B cell (primary cell): ENCODE results near the gene A1CF. TPM values are rescaled to one million over a fixed set of nuclear protein-coding genes. Genes with fewer than 3 reads are reported as not detected.

ENCODE experiments used
- ATAC-seq: fragments of 200-7000 bp; cut with Tn5 transposase; one replicate; pipeline ENCODE4 v1.10.0; 2021; ENCODE audit warnings: low read depth, mild to moderate bottlenecking, moderate number of reproducible peaks, moderate library complexity
- CTCF ChIA-PET: fragments of 350-600 bp; sonication (Branson Sonifier 250); formaldehyde crosslinking; loops from one replicate; lab custom pipeline; 2021; ENCODE audit warnings: antibody characterized with exemption, inconsistent platforms; lab: Charles Lee
- POLR2A ChIA-PET: fragments of 350-600 bp; sonication (Branson Sonifier 250); formaldehyde crosslinking; loops from one replicate; lab custom pipeline; 2021; ENCODE audit warnings: antibody characterized with exemption; lab: Charles Lee
- DNase-seq: peaks from one replicate; pipeline ENCODE4 v3.0.0; 2013
- H2AFZ ChIP-seq: 2 replicates; pipeline ENCODE4 v1.6.1; 2012; ENCODE audit warnings: mild to moderate bottlenecking, low read depth, low read length; ENCODE audit not compliant: insufficient read depth, poor library complexity, severe bottlenecking
- H3K27ac ChIP-seq, 2 donors: 1 replicate in 1 of 2; 2 replicates in 1 of 2; pipeline ENCODE4 v1.5.1; 2012 to 2013; ENCODE audit warnings: low read length in 2 of 2, mild to moderate bottlenecking in 2 of 2, moderate library complexity in 1 of 2
- H3K27me3 ChIP-seq, 4 experiments: fragments of 200-600 bp in 1 of 4; sonication (generic) in 1 of 4; replicated peaks in 1 of 4; 1 replicate in 2 of 4; 2 replicates in 2 of 4; pipeline versions ENCODE4 v1.6.1 to v1.7.0; 2013 to 2016; ENCODE audit warnings: low read length in 3 of 4, mild to moderate bottlenecking in 2 of 4, mixed read lengths in 1 of 4, moderate library complexity in 1 of 4; ENCODE audit not compliant: insufficient read depth in 4 of 4, control insufficient read depth in 3 of 4; ENCODE audit errors: control extremely low read depth in 1 of 4
- H3K36me3 ChIP-seq, 2 experiments: replicated peaks in 1 of 2; 1 replicate in 1 of 2; 2 replicates in 1 of 2; pipeline versions ENCODE4 v1.6.1 to v1.7.1; 2013; ENCODE audit warnings: low read length in 1 of 2; ENCODE audit not compliant: insufficient read depth in 2 of 2, control insufficient read depth in 1 of 2; ENCODE audit errors: control extremely low read depth in 1 of 2, extremely low read depth in 1 of 2
- H3K4me1 ChIP-seq, 2 donors: fragments of 200-600 bp in 1 of 2; sonication (generic) in 1 of 2; 1 replicate in 1 of 2; 2 replicates in 1 of 2; pipeline versions ENCODE4 v1.5.1 to v1.6.1; 2013 to 2017; ENCODE audit warnings: low read length in 2 of 2; ENCODE audit not compliant: control insufficient read depth in 2 of 2, insufficient read depth in 2 of 2
- H3K4me2 ChIP-seq: replicated peaks from 2 replicates; pipeline ENCODE3; 2012; ENCODE audit warnings: mild to moderate bottlenecking, low read depth, low read length; ENCODE audit not compliant: poor library complexity, severe bottlenecking
- H3K4me3 ChIP-seq, 5 experiments: fragments of 200-600 bp in 1 of 5; sonication (generic) in 1 of 5; 1 replicate in 3 of 5; 2 replicates in 2 of 5; pipeline versions ENCODE4 v1.5.1 to v1.7.0; 2011 to 2016; ENCODE audit warnings: low read length in 4 of 5, mild to moderate bottlenecking in 4 of 5, low read depth in 2 of 5, control low read depth in 1 of 5, moderate library complexity in 1 of 5; ENCODE audit not compliant: insufficient read depth in 1 of 5; ENCODE audit errors: control extremely low read depth in 1 of 5, extremely low read depth in 1 of 5
- H3K79me2 ChIP-seq: fragments of 200-600 bp; sonication (generic); one replicate; pipeline ENCODE4 v1.6.0; 2016; ENCODE audit warnings: low read length; ENCODE audit not compliant: control insufficient read depth, insufficient read depth
- H3K9ac ChIP-seq: fragments of 200-600 bp; sonication (generic); 2 replicates; pipeline ENCODE4 v1.6.1; 2017; ENCODE audit warnings: mild to moderate bottlenecking, low read length, moderate library complexity
- H3K9me3 ChIP-seq, 3 donors: one replicate each; pipeline versions ENCODE4 v1.6.1 to v1.7.1; 2013; ENCODE audit warnings: low read length in 2 of 3; ENCODE audit not compliant: control insufficient read depth in 2 of 3, insufficient read depth in 1 of 3; ENCODE audit errors: control extremely low read depth in 1 of 3
- H4K20me1 ChIP-seq: 2 replicates; pipeline ENCODE4 v1.6.0; 2012; ENCODE audit warnings: mild to moderate bottlenecking, low read length; ENCODE audit not compliant: insufficient read depth, control insufficient read depth, poor library complexity, severe bottlenecking
- H3K27ac Mint-ChIP-seq: one replicate; pipeline ENCODE4 v1.8.0; 2021; ENCODE audit warnings: mixed read lengths
- H3K27me3 Mint-ChIP-seq: one replicate; pipeline ENCODE4 v1.8.0; 2021; ENCODE audit warnings: mixed read lengths
- H3K4me1 Mint-ChIP-seq: one replicate; pipeline ENCODE4 v1.8.0; 2021; ENCODE audit warnings: mixed read lengths
- H3K4me3 Mint-ChIP-seq: one replicate; pipeline ENCODE4 v1.8.0; 2021; ENCODE audit warnings: mixed read lengths
- H3K9me3 Mint-ChIP-seq: one replicate; pipeline ENCODE4 v1.8.0; 2022; ENCODE audit warnings: mixed read lengths; ENCODE audit not compliant: insufficient read depth
- CTCF ChIP-seq: fragments of 200-600 bp; IDR thresholded peaks from one replicate; pipeline ENCODE4 v1.8.0; 2022; ENCODE audit warnings: antibody characterized with exemption, mild to moderate bottlenecking
- EZH2 ChIP-seq: IDR thresholded peaks from 2 replicates; pipeline ENCODE4 v1.6.1; 2012; ENCODE audit warnings: borderline replicate concordance, low read depth, mild to moderate bottlenecking, moderate library complexity, low read length; ENCODE audit not compliant: insufficient read depth, poor library complexity, severe bottlenecking
- WGBS: methylation state at CpG from one replicate; pipeline ENCODE4 v1.1.5; 2013; ENCODE audit warnings: missing lambda C conversion rate; ENCODE audit not compliant: insufficient coverage; 5-methylcytosine and 5-hydroxymethylcytosine counted together
- intact Hi-C: fragments of 100-400 bp; cut with micrococcal nuclease; formaldehyde crosslinking; loops from one replicate; pipeline ENCODE4 v1.10.0; 2022
- polyA minus RNA-seq: library from RNA; depleted of rRNA, polyadenylated mRNA; stranded (reverse); fragments of >200 nt; gene quantifications from 2 replicates; pipeline ENCODE4 v1.2.3, GENCODE V29; 2012
- polyA plus RNA-seq: library from polyadenylated mRNA; depleted of rRNA; stranded (reverse); fragments of >200 nt; gene quantifications from 2 replicates; pipeline ENCODE4 v1.2.3, GENCODE V29; 2012
- total RNA-seq, 2 donors: library from RNA; stranded (reverse); fragments of 120-200 nt in 1 of 2; gene quantifications; 1 replicate in 1 of 2; 2 replicates in 1 of 2; pipeline versions ENCODE4 v1.2.3 to v1.2.4, GENCODE V29; 2013 to 2022

Gene A1CF
- not detected in 2 replicates for total RNA-seq
- not detected for total RNA-seq (2013)
- polyA plus RNA-seq = not detected in 2 replicates
- polyA minus RNA-seq = not detected in 2 replicates

DNA sequence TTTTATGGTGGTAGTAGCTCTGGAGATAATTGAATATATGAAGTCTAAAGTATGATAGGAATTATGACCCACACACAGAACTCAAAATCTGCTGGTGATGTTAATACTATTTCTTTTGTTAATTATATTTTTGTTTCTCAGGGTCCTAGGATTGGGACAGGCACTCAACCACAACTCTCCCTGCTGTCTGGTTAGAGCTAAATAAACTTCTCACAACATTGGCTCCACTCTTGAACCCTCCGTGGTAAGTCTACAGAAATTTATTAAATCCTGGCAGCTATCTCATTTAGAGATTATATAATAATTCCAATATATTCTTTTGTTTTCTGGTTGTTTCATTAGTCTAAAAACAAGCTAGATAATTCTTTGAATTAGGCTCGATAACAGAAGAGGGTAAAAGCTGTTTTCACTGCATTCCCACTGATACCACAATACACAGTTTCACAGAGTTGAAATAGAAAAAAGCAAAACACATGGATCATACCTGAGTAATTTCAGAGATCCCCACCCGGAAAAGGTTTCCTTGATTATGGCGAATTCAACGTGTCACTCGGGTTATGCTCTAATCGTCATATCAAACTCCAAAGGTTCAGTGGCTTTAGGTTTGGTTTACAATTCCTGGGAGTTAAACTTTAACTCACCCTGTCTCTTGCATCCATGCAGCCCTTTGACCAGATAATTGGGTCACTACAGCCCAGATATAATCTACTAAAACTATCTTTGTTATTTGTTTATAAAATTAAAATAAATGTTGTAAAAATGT is at the start of gene A1CF:
Gene A1CF, minus strand, starts transcription at position 531 of the 763 bp plus-strand sequence. CDS start 25,687 bp downstream, outside the sequence.
- H3K4me2 ChIP-seq = no peak within 1 kb of the TSS
- no peak within 1 kb of the TSS for H2AFZ ChIP-seq
- CTCF ChIA-PET = no interaction called here

More for the DNA sequence above, at the start of gene A1CF:
- TF ChIP-seq EZH2 = no peak
- TF ChIP-seq CTCF = no peak
- H3K4me3 ChIP-seq = no peak within 1 kb of the TSS
- ATAC-seq (no peak), DNase-seq (no peak)
- intact Hi-C loops = no loop called here
- Mint-ChIP-seq H3K4me3 (no peak within 1 kb of the TSS), H3K9me3 (no peaks in the 10 kb centered on the region), H3K27me3 (peaks cover 15% of the 10 kb centered on the region), H3K27ac (no peak within 1 kb of the TSS), H3K4me1 (no peaks in the 10 kb centered on the region)
- H4K20me1 ChIP-seq = no peaks in the 10 kb centered on the region
- H3K27me3 ChIP-seq = peaks cover 0 to 4% (median 2%) of the 10 kb centered on the region in 4 experiments
- no peaks in the 10 kb centered on the region for H3K9me3 ChIP-seq
- no peaks in the 10 kb centered on the region for H3K4me1 ChIP-seq
- 97% methylated on average over 5 of the region's 7 CpGs for WGBS
- no peaks in the 10 kb centered on the region for H3K79me2 ChIP-seq
- no peak within 1 kb of the TSS for H3K27ac ChIP-seq
- no peak within 1 kb of the TSS for H3K9ac ChIP-seq
- POLR2A ChIA-PET = no interaction called here
- H3K36me3 ChIP-seq = no peaks in the 10 kb centered on the region
